GM20000 (cell line): ENCODE measurements around the gene ZNF749.

Experiments used
- DNase-seq: peaks from one replicate; pipeline ENCODE4 v3.0.0; 2012; ENCODE audit warnings: low spot score
- TF ChIP-seq, protein P1 (sequence below): IDR thresholded peaks from 2 replicates; pipeline ENCODE4 v1.5.1; 2012; ENCODE audit warnings: mild to moderate bottlenecking, control low read depth; ENCODE audit errors: extremely low read depth, missing control alignments

Gene ZNF749

DNA sequence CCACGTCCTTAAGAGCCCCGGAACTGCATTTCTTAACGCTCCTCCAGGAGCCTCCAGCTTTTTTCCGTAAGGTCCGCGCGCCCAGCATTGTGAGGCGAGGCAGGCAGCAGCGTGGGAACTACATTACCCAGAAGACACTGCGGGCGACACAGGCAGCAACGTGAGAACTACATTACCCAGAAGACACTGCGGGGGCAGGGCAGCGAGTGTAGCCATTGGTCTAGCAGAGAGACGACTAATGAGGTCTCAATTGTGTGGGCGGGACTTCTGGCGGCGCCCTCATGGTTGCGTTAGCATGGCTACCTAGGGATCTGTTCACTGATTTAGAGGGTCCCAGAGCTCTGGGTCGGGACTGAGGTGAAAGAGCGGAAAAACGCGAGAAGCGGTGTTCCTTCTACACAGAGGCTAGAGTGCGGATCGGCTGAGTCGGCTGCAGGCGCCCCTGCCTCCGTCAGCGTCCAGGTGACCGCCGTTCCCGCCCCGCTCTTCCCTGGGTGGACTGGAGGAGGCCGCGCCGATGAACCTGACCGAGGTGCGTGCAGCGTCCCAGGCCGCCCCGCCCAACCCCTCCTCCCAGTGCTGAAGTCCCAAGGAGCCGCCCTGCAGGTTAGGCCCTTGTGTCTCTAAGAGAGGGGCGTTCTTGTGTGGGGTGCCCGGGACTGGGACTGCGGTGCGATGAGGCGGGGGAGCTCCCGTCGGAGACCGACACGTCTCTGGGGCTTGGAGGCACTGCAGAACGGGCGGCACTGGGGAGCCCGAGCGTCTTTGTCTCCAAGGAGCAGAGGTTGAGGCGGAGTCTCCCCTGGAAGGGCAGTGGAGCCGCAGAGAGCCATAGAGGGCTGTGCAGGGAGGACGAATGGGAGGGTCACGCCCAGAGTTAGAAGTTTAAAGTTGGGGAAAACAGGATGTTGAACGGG, at the start of gene ZNF749:
Gene ZNF749, plus strand, starts transcription at position 264 of the 917 bp plus-strand sequence. Its CDS starts 254 bp downstream, at position 518.
- peak; percentile 95 for DNase-seq
- TF ChIP-seq, protein P1, sequence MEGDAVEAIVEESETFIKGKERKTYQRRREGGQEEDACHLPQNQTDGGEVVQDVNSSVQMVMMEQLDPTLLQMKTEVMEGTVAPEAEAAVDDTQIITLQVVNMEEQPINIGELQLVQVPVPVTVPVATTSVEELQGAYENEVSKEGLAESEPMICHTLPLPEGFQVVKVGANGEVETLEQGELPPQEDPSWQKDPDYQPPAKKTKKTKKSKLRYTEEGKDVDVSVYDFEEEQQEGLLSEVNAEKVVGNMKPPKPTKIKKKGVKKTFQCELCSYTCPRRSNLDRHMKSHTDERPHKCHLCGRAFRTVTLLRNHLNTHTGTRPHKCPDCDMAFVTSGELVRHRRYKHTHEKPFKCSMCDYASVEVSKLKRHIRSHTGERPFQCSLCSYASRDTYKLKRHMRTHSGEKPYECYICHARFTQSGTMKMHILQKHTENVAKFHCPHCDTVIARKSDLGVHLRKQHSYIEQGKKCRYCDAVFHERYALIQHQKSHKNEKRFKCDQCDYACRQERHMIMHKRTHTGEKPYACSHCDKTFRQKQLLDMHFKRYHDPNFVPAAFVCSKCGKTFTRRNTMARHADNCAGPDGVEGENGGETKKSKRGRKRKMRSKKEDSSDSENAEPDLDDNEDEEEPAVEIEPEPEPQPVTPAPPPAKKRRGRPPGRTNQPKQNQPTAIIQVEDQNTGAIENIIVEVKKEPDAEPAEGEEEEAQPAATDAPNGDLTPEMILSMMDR, result no peak

DNA sequence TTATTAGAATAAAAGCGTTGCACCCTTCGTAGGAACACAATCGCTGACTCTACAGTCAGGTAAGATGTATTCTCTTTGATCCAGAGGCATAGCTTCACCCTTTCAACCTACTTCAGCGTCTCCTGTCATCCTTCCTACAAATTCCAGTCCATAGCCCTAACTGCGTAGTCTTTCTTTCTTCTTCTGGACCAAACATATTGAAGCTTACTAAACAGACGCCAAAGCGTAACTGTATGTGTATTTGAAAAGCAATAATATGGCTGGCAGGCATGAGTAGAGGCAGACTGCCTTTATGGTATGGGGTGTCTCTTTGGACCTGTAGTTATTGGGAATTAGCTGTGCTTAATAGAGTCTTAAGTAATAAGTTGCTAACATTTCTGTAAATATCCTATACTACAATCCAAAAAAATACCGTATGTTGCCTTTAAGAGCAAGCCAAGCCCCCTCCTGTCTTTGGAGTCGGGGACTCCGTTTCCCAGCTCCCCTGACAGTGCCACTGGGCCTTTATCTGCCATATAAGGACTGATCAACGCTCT, 45.9 kb upstream of the ZNF749 start:
- TF ChIP-seq, protein P1, result no peak

DNA sequence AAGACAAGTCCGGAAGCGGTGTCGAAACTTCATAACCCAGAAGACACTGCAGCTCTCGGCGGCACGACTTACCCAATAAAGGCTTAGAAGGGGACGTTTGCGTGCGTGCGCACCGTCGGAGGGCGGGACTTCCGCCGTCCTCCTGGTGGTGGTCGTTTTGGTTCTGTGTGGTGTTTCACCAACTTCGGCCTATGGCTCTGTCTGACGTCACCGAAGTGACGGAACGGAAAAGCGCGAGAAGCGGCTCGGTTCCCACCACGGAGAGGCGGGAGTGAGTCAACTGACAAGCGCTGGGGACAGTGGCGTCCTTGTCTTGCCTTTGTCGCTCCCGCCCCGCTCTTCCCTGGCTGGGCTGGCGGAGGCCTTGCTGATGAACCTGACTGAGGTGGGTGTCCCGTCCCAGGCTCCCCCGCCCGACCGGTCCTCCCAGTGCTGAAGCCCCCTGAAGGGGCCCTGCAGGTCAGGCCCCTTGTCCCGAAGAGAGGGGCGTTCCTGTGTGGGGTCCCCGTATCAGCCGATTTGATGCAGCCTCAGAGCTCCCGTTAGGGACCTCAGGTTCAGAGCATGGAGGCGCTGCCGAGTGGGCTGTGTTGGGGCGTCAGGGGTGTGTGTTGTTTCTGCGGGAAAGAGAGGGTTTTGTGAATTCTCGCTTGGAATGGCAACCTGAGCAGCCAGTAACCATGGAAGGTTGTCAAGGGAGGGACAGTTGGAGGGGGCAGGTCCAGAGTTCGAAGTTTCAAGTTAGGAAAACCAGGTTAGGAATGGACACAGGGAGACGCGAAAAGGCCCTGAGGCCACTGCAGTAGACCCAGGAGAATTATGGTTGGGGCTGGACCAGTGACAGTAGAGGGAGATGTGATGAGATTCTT, 45.2 kb upstream of the ZNF749 start, which contains the start of gene ZNF548:
Gene ZNF548, plus strand, starts transcription at position 125 of the 869 bp plus-strand sequence. Its CDS starts 246 bp downstream, at position 371.
- DNase-seq, result peak; percentile 87
- TF ChIP-seq, protein P1, result no peak

More for the DNA sequence above, 45.9 kb upstream of the ZNF749 start:
- no peak for DNase-seq

DNA sequence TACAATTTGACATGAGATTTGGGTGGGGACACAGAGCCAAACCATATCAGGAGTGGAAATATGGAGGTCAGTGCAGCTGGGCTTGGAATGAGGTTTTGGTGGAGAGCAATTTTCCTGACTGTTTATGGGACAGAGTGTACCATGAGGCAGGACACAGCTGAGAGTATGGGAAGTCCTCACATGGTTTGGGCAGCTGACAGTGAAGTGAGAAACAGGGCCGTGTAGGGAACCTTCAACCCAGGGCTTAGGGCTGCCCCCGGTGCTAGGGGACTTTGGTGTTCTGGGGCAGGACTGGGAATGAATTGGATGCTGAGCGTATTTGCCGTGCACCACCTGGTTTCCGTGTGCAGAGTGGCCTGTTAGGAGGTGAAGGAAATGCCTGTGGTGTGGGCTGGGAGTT, 39.4 kb upstream of the ZNF749 start:
- TF ChIP-seq, protein P1, result no peak
- DNase-seq, result no peak

DNA sequence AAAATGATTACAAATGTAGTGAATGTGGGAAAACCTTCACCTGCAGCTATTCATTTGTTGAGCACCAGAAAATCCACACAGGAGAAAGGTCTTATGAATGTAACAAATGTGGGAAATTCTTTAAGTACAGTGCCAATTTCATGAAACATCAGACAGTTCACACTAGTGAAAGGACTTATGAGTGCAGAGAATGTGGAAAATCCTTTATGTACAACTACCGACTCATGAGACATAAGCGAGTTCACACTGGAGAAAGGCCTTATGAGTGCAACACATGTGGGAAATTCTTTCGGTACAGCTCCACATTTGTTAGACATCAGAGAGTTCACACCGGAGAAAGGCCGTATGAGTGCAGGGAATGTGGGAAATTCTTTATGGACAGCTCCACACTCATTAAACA, 36.3 kb upstream of the ZNF749 start:
- DNase-seq, result no peak
- TF ChIP-seq, protein P1, result no peak

DNA sequence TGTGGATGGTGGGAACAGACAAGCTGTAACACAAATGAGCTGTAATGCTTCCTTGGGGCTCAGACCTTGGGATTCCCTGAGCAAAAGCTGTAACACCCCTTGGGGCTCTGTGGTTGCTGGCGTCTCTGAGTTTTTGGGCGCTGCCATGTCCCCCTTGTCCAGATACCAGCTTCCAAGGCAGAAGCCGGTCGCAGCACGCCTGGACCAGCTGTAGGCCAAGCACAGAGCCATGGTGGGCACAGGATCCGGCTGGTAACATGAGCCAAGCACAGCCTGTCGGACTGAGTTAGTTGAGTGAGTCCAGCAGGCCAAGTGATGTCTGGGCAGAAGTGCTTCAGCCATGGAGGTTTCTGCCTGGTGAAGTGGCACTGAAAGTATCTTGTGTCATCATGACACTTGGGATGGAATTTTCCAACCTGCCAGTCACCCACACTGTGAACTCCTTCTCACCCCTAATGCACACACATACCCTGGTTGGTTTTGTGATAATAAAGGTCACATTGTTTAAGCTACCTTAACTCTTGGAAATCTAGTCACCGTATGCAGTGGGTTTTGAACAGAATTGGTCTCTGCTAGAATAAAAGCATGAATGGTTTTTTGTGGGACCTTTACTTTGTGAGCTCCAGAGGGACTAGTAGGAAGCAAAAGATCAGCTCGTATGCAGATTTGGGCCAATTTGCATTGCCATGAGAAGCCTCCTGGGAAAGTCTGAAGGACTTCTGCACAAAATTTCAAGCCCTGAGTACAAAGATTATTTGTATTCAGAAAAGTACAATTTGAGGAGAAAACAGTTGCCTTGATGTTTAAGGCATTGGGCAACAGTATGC, 31.2 kb upstream of the ZNF749 start:
- TF ChIP-seq, protein P1, result no peak
- DNase-seq, result no peak
